Aorta (tissue), 5 donors: ENCODE data around the gene ZNF75A. TPM values are rescaled to one million over a fixed set of nuclear protein-coding genes. Genes with fewer than 3 reads are reported as not detected.

Experiments used
- ATAC-seq: fragments of 200-7000 bp; cut with Tn5 transposase; one replicate; pipeline ENCODE4 v1.9.1; 2022; ENCODE audit warnings: moderate library complexity; ENCODE audit not compliant: low FRiP score
- DNase-seq, 2 donors: peaks; one replicate each; pipeline ENCODE4 v3.0.0-alpha.2; 2020
- H3K27ac ChIP-seq, 2 donors: one replicate each; pipeline ENCODE4 v1.5.1; 2013; ENCODE audit warnings: low read length in 2 of 2, mild to moderate bottlenecking in 2 of 2, moderate library complexity in 2 of 2, control low read depth in 1 of 2, inconsistent platforms in 1 of 2, low read depth in 1 of 2
- H3K27me3 ChIP-seq, 2 donors: one replicate each; pipeline ENCODE4 v1.6.1; 2013; ENCODE audit warnings: control low read depth in 1 of 2, low read length in 1 of 2, mild to moderate bottlenecking in 1 of 2, moderate library complexity in 1 of 2; ENCODE audit not compliant: insufficient read depth in 2 of 2, control insufficient read depth in 1 of 2
- H3K36me3 ChIP-seq, 2 donors: one replicate each; pipeline ENCODE4 v1.6.1; 2013; ENCODE audit warnings: control low read depth in 1 of 2, low read length in 1 of 2, mild to moderate bottlenecking in 1 of 2; ENCODE audit not compliant: insufficient read depth in 2 of 2, control insufficient read depth in 1 of 2
- H3K4me1 ChIP-seq, 2 donors: one replicate each; pipeline ENCODE4 v1.6.1; 2013; ENCODE audit warnings: low read length in 2 of 2, control low read depth in 1 of 2, mild to moderate bottlenecking in 1 of 2, moderate library complexity in 1 of 2; ENCODE audit not compliant: insufficient read depth in 2 of 2, control insufficient read depth in 1 of 2
- H3K4me3 ChIP-seq, 2 donors: one replicate each; pipeline ENCODE4 v1.5.1; 2013; ENCODE audit warnings: low read length in 2 of 2, control low read depth in 1 of 2, mild to moderate bottlenecking in 1 of 2
- H3K9me3 ChIP-seq: one replicate; pipeline ENCODE4 v1.6.1; 2013; ENCODE audit warnings: mild to moderate bottlenecking, low read length; ENCODE audit not compliant: control insufficient read depth
- WGBS, 2 donors: extraction: QIAGEN DNeasy Blood & Tissue Kit; methylation state at CpG; one replicate each; pipeline ENCODE4 v1.1.7; 2013; 5-methylcytosine and 5-hydroxymethylcytosine counted together
- intact Hi-C, 2 donors: fragments of 100-400 bp; cut with DNase I; formaldehyde crosslinking; loops; one replicate each; pipeline versions ENCODE4 v1.14.2 to v1.15.0; 2022
- polyA plus RNA-seq, 2 donors: library from polyadenylated mRNA; stranded (reverse); fragments of 200-250 nt; gene quantifications; one replicate each; pipeline ENCODE4 v1.2.3, GENCODE V29; 2013
- total RNA-seq, 2 donors: library from RNA; stranded (reverse); fragmentation: NEBNext Ultra II Directional; extraction: Animal tissue kit (Norgen Biotek cat#: 25700); gene quantifications; one replicate each; pipeline ENCODE4 v1.2.1, GENCODE V29; 2021
- donor health status: healthy with polysubstance abuse.
- donor health status: Bipolar disorder and iron deficiency.
- donor health status: DM: no; HTN: no; CAD: no.
- donor health status: DM: no; HTN: no; CAD: no.
- donor health status: DM: yes; HTN: yes; CAD: no.

The ZNF75A gene
- total and polyA plus RNA-seq, 4 donors: 6.1 to 28.1 (median 22.1) TPM

DNA sequence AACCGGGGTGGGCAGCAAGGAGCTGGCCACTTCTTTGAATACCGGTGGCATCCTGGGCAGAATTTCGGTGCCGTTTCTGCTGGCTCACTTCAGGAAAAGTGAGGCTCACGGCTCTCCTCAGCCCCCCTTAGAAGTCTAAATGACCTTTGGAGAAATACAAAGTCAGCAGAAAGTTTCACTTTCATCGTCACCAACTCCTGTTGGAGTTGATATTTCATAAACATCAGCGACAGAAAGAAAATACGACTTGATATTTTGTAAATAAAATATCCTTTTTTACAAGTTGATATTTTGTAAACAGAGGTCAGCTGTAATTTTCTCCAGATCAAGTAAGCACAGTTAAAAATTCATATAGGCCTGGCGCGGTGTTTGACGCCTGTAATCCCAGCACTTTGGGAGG is 781 bp downstream of the ZNF75A start:
- H3K36me3 ChIP-seq: peaks cover 8 to 9% of the 10 kb centered on the region in 2 donors
- H3K27me3 ChIP-seq: no peaks in the 10 kb centered on the region
- DNase-seq (no peak), ATAC-seq (no peak)
- no peaks in the 10 kb centered on the region for H3K4me1 ChIP-seq
- peak overlapping the region in 1 of 2 donors; percentile 60 for H3K27ac ChIP-seq
- peaks cover 12% of the 10 kb centered on the region for H3K9me3 ChIP-seq
- intact Hi-C loops: no loop called here
- peak overlapping the region; percentile 36 to 67 for H3K4me3 ChIP-seq
- 57 to 60% methylated on average over 11 of the region's 11 CpGs for WGBS, 2 donors

DNA sequence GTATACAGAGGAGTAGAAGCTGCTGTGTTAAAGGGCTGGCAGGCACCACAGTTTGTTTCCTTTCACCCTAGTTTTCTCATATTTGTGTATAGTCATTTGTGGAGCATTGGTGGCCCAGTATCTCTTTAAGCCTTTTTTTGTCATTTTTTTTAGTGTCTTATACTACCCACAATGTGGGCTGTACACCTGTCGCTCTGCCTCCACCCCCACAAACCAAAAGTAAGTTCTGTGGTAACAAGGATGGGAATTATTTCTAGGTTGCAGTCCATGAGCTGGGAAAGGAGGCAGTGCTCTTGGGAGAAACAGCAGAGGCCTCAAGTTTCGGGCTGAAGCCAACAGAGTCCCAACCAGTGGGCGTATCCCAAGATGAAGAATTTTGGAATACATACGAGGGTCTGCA is 6.2 kb downstream of the ZNF75A start:
- no peak overlapping the region for H3K4me3 ChIP-seq
- H3K27me3 ChIP-seq: no peaks in the 10 kb centered on the region
- DNase-seq (no peak), ATAC-seq (no peak)
- peaks cover 32% of the 10 kb centered on the region for H3K9me3 ChIP-seq
- no peaks in the 10 kb centered on the region for H3K4me1 ChIP-seq
- no peak overlapping the region for H3K27ac ChIP-seq
- WGBS, 2 donors: 93 to 97% methylated on average over 4 of the region's 4 CpGs
- H3K36me3 ChIP-seq: peaks cover 17 to 29% of the 10 kb centered on the region in 2 donors
- intact Hi-C loops: no loop called here

DNA sequence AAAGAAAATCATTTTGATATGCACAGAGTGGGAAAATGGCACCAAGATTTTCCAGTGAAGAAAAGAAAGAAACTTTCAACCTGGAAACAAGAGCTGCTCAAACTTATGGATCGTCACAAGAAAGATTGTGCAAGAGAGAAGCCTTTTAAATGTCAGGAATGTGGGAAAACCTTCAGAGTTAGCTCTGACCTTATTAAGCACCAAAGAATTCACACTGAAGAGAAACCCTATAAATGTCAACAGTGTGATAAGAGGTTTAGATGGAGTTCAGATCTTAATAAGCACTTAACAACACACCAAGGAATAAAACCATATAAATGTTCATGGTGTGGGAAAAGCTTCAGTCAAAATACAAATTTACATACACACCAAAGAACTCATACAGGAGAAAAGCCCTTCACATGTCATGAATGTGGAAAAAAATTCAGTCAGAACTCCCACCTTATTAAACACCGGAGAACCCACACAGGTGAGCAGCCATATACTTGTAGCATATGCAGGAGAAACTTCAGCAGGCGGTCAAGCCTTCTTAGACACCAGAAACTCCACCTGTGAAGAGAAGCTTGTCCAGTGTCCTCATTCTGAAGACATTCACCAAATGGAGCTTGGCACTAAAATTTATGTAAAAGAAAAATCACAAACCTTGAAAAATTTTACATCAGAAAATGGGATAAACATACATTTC is 12.2 kb downstream of the ZNF75A start:
- Histone ChIP-seq H3K9me3 (peaks cover 32% of the 10 kb centered on the region), H3K4me3 (peak overlapping the region in 1 of 2 donors; percentile 36), H3K27ac (no peak overlapping the region), H3K27me3 (no peaks in the 10 kb centered on the region), H3K4me1 (no peaks in the 10 kb centered on the region), H3K36me3 (peaks cover 13 to 36% of the 10 kb centered on the region in 2 donors)
- DNase-seq: no peak
- intact Hi-C loops: no loop called here
- ATAC-seq: no peak
- WGBS, 2 donors: 97 to 100% methylated on average over 3 of the region's 3 CpGs

DNA sequence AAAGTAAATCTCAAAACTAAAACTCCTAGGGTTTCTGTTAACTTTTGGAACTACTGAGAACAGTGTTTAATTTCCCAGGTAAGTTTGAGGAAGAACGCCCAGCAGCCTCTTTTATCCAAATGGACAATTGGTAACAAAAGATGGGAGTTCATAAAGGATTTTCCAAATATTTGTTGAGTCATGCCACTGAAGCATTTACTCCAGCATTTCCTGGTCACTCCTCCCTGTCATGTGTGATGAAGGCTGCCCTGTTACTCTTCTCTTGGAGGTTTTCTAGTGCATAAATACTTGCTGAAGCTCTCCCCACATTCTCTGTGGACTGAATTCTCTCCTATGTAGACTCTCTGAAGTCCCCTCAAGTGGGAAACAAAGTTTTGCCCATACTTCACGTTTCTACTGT is 16.5 kb downstream of the ZNF75A start:
- intact Hi-C loops: no loop called here
- Histone ChIP-seq H3K4me1 (no peaks in the 10 kb centered on the region), H3K36me3 (peaks cover 3 to 12% of the 10 kb centered on the region in 2 donors), H3K9me3 (peaks cover 16% of the 10 kb centered on the region), H3K4me3 (no peak overlapping the region), H3K27ac (no peak overlapping the region), H3K27me3 (no peaks in the 10 kb centered on the region)
- no peak for ATAC-seq
- DNase-seq: no peak
- WGBS, 2 donors: 68 to 70% methylated on average over 2 of the region's 2 CpGs

DNA sequence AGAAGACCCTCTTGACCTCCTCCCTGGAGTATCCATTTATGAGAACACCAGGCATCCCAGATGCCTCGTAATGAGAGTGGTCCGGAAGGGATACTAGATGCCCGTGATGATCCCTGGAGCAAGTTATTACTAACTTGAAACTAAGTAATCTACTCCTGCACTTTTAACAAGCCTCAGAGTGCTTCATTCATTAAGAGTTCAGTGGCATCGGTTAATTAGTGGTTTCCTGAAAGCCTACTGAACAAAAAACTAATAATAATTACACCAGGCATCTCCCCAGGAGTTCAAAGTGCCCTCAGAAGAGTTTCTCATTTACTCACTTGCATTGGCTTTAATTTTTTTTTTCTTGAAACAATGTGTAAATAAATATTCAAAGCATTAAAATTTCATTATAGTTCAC is 22.2 kb downstream of the ZNF75A start:
- H3K36me3 ChIP-seq: no peaks in the 10 kb centered on the region
- ATAC-seq: no peak
- 81 to 84% methylated on average over 4 of the region's 4 CpGs for WGBS, 2 donors
- no peak overlapping the region for H3K4me3 ChIP-seq
- no peaks in the 10 kb centered on the region for H3K27me3 ChIP-seq
- DNase-seq: no peak
- intact Hi-C loops: no loop called here
- H3K9me3 ChIP-seq: peaks cover 3% of the 10 kb centered on the region
- H3K4me1 ChIP-seq: no peaks in the 10 kb centered on the region
- no peak overlapping the region for H3K27ac ChIP-seq

DNA sequence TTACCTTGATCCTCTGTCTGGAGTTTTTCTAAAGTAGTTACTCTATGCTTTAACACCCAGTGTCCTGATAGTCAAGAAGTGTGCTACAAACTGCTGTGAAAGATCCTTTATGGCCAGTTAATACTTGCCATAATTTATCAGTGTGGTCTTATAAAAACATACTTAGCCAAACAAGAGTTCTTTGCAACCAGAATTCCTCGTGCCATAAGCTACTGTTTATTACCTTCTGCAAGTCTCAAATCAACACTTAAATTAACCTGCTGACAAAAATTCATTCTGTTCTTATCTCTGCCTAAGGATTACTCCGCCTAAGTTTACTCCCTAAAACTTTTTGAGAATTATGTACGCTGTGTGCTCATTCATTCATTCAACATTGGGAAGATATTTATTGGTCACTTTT is 22.8 kb downstream of the ZNF75A start:
- no peaks in the 10 kb centered on the region for H3K36me3 ChIP-seq
- no peak for DNase-seq
- ATAC-seq: no peak
- H3K27ac ChIP-seq: no peak overlapping the region
- intact Hi-C loops: no loop called here
- no peak overlapping the region for H3K4me3 ChIP-seq
- no peaks in the 10 kb centered on the region for H3K27me3 ChIP-seq
- 30 to 32% methylated on average over 3 of the region's 3 CpGs for WGBS, 2 donors
- H3K9me3 ChIP-seq: peaks cover 2% of the 10 kb centered on the region
- H3K4me1 ChIP-seq: no peaks in the 10 kb centered on the region

DNA sequence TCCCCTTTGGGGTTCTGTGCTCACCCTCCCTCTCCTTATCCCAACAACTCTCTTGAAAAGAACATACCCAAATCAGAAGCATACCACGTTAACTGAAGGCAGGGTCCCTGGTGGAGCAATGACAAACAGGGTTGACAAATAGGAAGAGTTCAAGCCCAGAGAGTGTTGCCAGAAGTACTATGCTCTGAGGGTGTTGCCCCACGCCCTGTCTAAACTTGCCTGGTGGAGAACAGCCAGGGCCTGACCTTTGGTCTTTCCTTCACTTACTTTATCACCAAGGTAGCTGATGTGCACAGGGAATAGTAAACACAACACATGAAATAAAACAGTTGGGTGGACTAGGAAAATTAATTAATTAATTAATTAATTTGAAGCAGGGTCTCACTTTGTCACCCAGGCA is 23.3 kb downstream of the ZNF75A start:
- Histone ChIP-seq H3K9me3 (peaks cover under 1% of the 10 kb centered on the region), H3K36me3 (no peaks in the 10 kb centered on the region), H3K4me3 (no peak overlapping the region), H3K27ac (no peak overlapping the region), H3K4me1 (no peaks in the 10 kb centered on the region), H3K27me3 (no peaks in the 10 kb centered on the region)
- ATAC-seq (no peak), DNase-seq (no peak)
- intact Hi-C loops: no loop called here
- 56 to 67% methylated on average over 2 of the region's 2 CpGs for WGBS, 2 donors

DNA sequence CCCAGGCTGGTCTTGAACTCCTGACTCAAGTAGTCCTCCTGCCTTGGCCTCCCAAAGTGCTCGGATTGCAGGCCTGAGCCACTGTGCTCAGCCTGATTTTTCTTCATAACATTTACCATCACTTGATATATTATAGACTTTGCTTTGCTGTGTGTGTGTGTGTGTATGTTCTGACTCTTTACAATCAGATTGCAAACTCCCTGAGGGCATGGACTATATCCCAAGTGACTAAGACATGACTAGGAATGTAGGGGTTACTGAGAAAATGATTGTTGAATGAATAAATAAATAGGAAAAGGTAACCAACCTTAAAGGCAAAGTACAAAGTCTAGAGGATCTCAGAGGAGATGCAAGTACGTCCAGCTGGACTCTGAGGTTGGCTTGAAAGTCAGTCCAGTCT is 40.7 kb downstream of the ZNF75A start:
- Histone ChIP-seq H3K9me3 (peaks cover 1% of the 10 kb centered on the region), H3K4me1 (no peaks in the 10 kb centered on the region), H3K27me3 (no peaks in the 10 kb centered on the region), H3K36me3 (no peaks in the 10 kb centered on the region), H3K27ac (no peak overlapping the region), H3K4me3 (no peak overlapping the region)
- 48 to 52% methylated on average over 2 of the region's 2 CpGs for WGBS, 2 donors
- ATAC-seq (no peak), DNase-seq (no peak)
- intact Hi-C loops: no loop called here

DNA sequence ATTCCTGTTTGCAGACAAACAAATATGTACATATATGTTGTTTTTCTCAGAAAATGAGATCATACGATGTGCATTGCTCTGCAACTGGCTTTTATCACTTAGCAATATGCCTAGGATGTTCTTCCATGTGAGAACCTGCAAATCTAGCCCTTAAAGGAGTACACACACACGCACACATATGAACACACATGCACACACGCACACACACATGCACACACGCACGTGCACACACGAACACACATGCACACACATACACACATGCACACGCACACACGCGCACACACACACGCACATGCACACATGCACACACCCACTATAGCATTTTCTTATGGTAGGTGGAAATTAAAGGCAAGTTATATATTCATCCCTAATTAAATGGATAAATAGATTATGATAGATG is 42.3 kb downstream of the ZNF75A start:
- intact Hi-C loops: no loop called here
- Histone ChIP-seq H3K27ac (no peak overlapping the region), H3K4me3 (no peak overlapping the region), H3K36me3 (no peaks in the 10 kb centered on the region), H3K27me3 (no peaks in the 10 kb centered on the region), H3K4me1 (no peaks in the 10 kb centered on the region), H3K9me3 (no peaks in the 10 kb centered on the region)
- WGBS, 2 donors: 74 to 79% methylated on average over 10 of the region's 10 CpGs
- no peak for DNase-seq
- ATAC-seq: no peak
